ENCODE results near the gene NLGN4Y.

NLGN4Y gene

GRCh38 chrY:14763600-14763999, 239.3 kb downstream of the NLGN4Y start:
- Histone ChIP-seq H3K4me3 (no peak overlapping the region), H3K4me1 (no peaks in the 10 kb centered on the region)

GRCh38 chrY:14778208-14778607, 253.9 kb downstream of the NLGN4Y start:
- Histone ChIP-seq H3K4me2 (no peak overlapping the region), H3K4me3 (no peak overlapping the region), H3K4me1 (no peaks in the 10 kb centered on the region), H3K36me3 (no peaks in the 10 kb centered on the region), H3K9me3 (replicated peaks in 1 of 11) (no peaks in the 10 kb centered on the region), H3K27ac (no peak overlapping the region), H3K9ac (no peak overlapping the region), H4K20me1 (no peaks in the 10 kb centered on the region), H3K27me3 (no peaks in the 10 kb centered on the region)
- TF ChIP-seq Cebpa-rat (IDR thresholded peaks at IDR 0.05): no peak

More at GRCh38 chrY:14763600-14763999, 239.3 kb downstream of the NLGN4Y start:
- TF ChIP-seq Cebpa-rat (IDR thresholded peaks at IDR 0.05): no peak
- Histone ChIP-seq H3K4me2 (no peak overlapping the region), H3K27me3 (no peaks in the 10 kb centered on the region), H3K9ac (no peak overlapping the region), H4K20me1 (no peaks in the 10 kb centered on the region), H3K36me3 (no peaks in the 10 kb centered on the region), H3K9me3 (replicated peaks in 1 of 11) (no peaks in the 10 kb centered on the region), H3K27ac (no peak overlapping the region)

- Histone ChIP-seq H3K4me3 (no peak overlapping the region), H3K4me2 (no peak overlapping the region), H4K20me1 (no peaks in the 10 kb centered on the region), H3K27me3 (no peaks in the 10 kb centered on the region), H3K9ac (no peak overlapping the region), H3K36me3 (no peaks in the 10 kb centered on the region), H3K4me1 (no peaks in the 10 kb centered on the region), H3K9me3 (replicated peaks in 1 of 11) (no peaks in the 10 kb centered on the region), H3K27ac (no peak overlapping the region)
- TF ChIP-seq Cebpa-rat (IDR thresholded peaks at IDR 0.05): no peak
Measured at GRCh38 chrY:14793104-14793503, 268.8 kb downstream of the NLGN4Y start.

GRCh38 chrY:14793674-14794073, 269.3 kb downstream of the NLGN4Y start:
- H3K36me3 ChIP-seq: no peaks in the 10 kb centered on the region
- no peak overlapping the region for H3K4me3 ChIP-seq
- H3K4me1 ChIP-seq: no peaks in the 10 kb centered on the region
- no peaks in the 10 kb centered on the region for H3K27me3 ChIP-seq
- H3K9me3 ChIP-seq (replicated peaks in 1 of 11): no peaks in the 10 kb centered on the region
- TF ChIP-seq Cebpa-rat (IDR thresholded peaks at IDR 0.05): no peak
- no peaks in the 10 kb centered on the region for H4K20me1 ChIP-seq
- no peak overlapping the region for H3K27ac ChIP-seq
- H3K9ac ChIP-seq: no peak overlapping the region
- H3K4me2 ChIP-seq: no peak overlapping the region

- H3K9ac ChIP-seq: no peak overlapping the region
- H3K4me2 ChIP-seq: no peak overlapping the region
- no peak for TF ChIP-seq Cebpa-rat (IDR thresholded peaks at IDR 0.05)
- H3K4me3 ChIP-seq: no peak overlapping the region
- H3K27ac ChIP-seq: no peak overlapping the region
- no peaks in the 10 kb centered on the region for H4K20me1 ChIP-seq
- no peaks in the 10 kb centered on the region for H3K9me3 ChIP-seq (replicated peaks in 1 of 11)
- no peaks in the 10 kb centered on the region for H3K4me1 ChIP-seq
- H3K27me3 ChIP-seq: no peaks in the 10 kb centered on the region
- no peaks in the 10 kb centered on the region for H3K36me3 ChIP-seq
Measured at GRCh38 chrY:14798010-14798409, 273.7 kb downstream of the NLGN4Y start.

GRCh38 chrY:14801096-14801495, 276.8 kb downstream of the NLGN4Y start:
- Histone ChIP-seq H3K4me1 (no peaks in the 10 kb centered on the region), H4K20me1 (no peaks in the 10 kb centered on the region), H3K27me3 (no peaks in the 10 kb centered on the region), H3K9me3 (replicated peaks in 1 of 11) (no peaks in the 10 kb centered on the region), H3K27ac (no peak overlapping the region), H3K4me2 (no peak overlapping the region), H3K9ac (no peak overlapping the region), H3K36me3 (no peaks in the 10 kb centered on the region), H3K4me3 (no peak overlapping the region)
- no peak for TF ChIP-seq Cebpa-rat (IDR thresholded peaks at IDR 0.05)

- Histone ChIP-seq H3K9me3 (replicated peaks in 1 of 11) (no peaks in the 10 kb centered on the region), H3K27ac (no peak overlapping the region), H3K36me3 (no peaks in the 10 kb centered on the region), H4K20me1 (no peaks in the 10 kb centered on the region), H3K9ac (no peak overlapping the region), H3K4me1 (no peaks in the 10 kb centered on the region), H3K4me2 (no peak overlapping the region), H3K27me3 (no peaks in the 10 kb centered on the region), H3K4me3 (no peak overlapping the region)
- no peak for TF ChIP-seq Cebpa-rat (IDR thresholded peaks at IDR 0.05)
Measured at GRCh38 chrY:14802125-14802524, 277.8 kb downstream of the NLGN4Y start.

- Histone ChIP-seq H3K4me2 (no peak overlapping the region), H3K4me3 (no peak overlapping the region), H3K4me1 (no peaks in the 10 kb centered on the region), H3K9ac (no peak overlapping the region), H3K36me3 (no peaks in the 10 kb centered on the region), H3K27me3 (no peaks in the 10 kb centered on the region), H3K9me3 (replicated peaks in 1 of 11) (no peaks in the 10 kb centered on the region), H3K27ac (no peak overlapping the region), H4K20me1 (no peaks in the 10 kb centered on the region)
- TF ChIP-seq Cebpa-rat (IDR thresholded peaks at IDR 0.05): no peak
Measured at GRCh38 chrY:14804041-14804440, 279.7 kb downstream of the NLGN4Y start.

- H3K27ac ChIP-seq: no peak overlapping the region
- no peaks in the 10 kb centered on the region for H4K20me1 ChIP-seq
- no peak overlapping the region for H3K9ac ChIP-seq
- no peaks in the 10 kb centered on the region for H3K4me1 ChIP-seq
- no peak overlapping the region for H3K4me3 ChIP-seq
- no peaks in the 10 kb centered on the region for H3K9me3 ChIP-seq (replicated peaks in 1 of 11)
- no peaks in the 10 kb centered on the region for H3K36me3 ChIP-seq
- no peaks in the 10 kb centered on the region for H3K27me3 ChIP-seq
- no peak for TF ChIP-seq Cebpa-rat (IDR thresholded peaks at IDR 0.05)
- no peak overlapping the region for H3K4me2 ChIP-seq
Measured at GRCh38 chrY:14818452-14818851, 294.1 kb downstream of the NLGN4Y start.

- TF ChIP-seq Cebpa-rat (IDR thresholded peaks at IDR 0.05): no peak
- H3K36me3 ChIP-seq: no peaks in the 10 kb centered on the region
- H3K27me3 ChIP-seq: no peaks in the 10 kb centered on the region
- no peaks in the 10 kb centered on the region for H3K9me3 ChIP-seq (replicated peaks in 1 of 11)
- H3K27ac ChIP-seq: no peak overlapping the region
- no peak overlapping the region for H3K4me2 ChIP-seq
- H3K4me1 ChIP-seq: no peaks in the 10 kb centered on the region
- H4K20me1 ChIP-seq: no peaks in the 10 kb centered on the region
- H3K9ac ChIP-seq: no peak overlapping the region
- H3K4me3 ChIP-seq: no peak overlapping the region
Measured at GRCh38 chrY:14822201-14822600, 297.9 kb downstream of the NLGN4Y start.

- Histone ChIP-seq H3K36me3 (no peaks in the 10 kb centered on the region), H3K4me2 (no peak overlapping the region), H3K4me1 (no peaks in the 10 kb centered on the region), H3K9ac (no peak overlapping the region), H3K9me3 (replicated peaks in 1 of 11) (no peaks in the 10 kb centered on the region), H3K27me3 (no peaks in the 10 kb centered on the region), H3K27ac (no peak overlapping the region), H4K20me1 (no peaks in the 10 kb centered on the region), H3K4me3 (no peak overlapping the region)
- no peak for TF ChIP-seq Cebpa-rat (IDR thresholded peaks at IDR 0.05)
Measured at GRCh38 chrY:14822906-14823305, 298.6 kb downstream of the NLGN4Y start.

All from BLaER1 treated with 17β-estradiol and CSF1 and Interleukin-3, amounts not matched to agents 10 nM and 100 nM (cell line).